GM12874 (cell line): ENCODE results near the gene DNAJC3.

ENCODE experiments used
- TF ChIP-seq, protein P1 (sequence below): IDR thresholded peaks from 2 replicates; pipeline ENCODE4 v1.5.1; 2011; ENCODE audit warnings: low read depth, mild to moderate bottlenecking, control low read depth, low read length, moderate library complexity; ENCODE audit not compliant: insufficient read depth

Gene DNAJC3

DNA sequence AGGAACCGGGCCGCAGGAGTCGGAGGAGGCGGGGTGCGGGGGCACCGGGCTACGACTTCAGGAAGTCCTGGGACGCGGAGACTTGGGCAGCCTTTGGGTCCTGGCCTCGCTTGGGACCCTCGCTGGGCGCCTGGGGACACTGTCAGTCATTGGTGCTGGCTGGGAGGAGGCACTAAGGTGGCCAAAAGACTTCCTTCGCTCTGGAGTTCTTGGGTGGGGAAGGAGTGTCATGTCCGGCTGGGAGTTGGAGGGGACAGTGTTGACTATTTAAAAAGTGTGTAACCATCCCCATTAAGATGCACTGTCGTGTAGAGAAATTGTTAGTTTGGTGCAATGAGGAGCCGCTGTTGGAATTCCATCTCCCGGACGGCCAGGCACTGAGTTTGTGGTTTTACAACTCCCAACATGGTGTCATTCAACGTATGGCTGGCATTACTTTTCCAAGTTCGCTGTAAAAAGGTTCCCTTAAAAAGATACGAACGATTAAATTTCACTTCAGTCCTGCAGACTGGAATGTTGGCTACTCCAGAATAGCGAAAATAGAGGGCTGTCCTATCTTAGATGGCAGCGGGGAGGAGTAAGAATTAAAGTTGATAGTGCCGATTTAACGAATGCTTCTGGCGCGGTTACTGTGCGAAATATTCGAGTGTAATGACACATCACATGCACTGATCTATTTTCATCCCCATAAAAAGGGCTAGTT lies 776 bp downstream of the DNAJC3 start:
- TF ChIP-seq, protein P1, sequence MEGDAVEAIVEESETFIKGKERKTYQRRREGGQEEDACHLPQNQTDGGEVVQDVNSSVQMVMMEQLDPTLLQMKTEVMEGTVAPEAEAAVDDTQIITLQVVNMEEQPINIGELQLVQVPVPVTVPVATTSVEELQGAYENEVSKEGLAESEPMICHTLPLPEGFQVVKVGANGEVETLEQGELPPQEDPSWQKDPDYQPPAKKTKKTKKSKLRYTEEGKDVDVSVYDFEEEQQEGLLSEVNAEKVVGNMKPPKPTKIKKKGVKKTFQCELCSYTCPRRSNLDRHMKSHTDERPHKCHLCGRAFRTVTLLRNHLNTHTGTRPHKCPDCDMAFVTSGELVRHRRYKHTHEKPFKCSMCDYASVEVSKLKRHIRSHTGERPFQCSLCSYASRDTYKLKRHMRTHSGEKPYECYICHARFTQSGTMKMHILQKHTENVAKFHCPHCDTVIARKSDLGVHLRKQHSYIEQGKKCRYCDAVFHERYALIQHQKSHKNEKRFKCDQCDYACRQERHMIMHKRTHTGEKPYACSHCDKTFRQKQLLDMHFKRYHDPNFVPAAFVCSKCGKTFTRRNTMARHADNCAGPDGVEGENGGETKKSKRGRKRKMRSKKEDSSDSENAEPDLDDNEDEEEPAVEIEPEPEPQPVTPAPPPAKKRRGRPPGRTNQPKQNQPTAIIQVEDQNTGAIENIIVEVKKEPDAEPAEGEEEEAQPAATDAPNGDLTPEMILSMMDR, result no peak

DNA sequence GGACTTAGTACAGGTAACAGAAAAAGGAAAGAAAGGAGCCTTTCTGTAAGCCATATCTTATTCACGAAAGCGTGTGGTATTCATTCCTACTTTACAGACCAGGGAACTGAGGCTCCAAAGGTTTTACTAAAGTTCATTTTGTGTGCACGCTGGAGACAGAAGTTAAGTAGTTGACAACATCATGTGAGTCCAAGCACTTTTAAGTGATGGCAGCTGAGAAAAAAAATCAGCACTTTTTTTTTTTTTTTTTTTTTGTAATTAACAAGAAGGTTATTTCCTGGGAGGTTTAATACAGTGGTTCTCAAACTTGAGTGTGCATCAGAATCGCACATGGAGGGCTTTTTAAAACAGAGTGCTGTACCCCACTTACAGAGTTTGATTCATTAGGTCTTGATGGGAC lies 2.0 kb downstream of the DNAJC3 start:
- TF ChIP-seq, protein P1, result no peak

DNA sequence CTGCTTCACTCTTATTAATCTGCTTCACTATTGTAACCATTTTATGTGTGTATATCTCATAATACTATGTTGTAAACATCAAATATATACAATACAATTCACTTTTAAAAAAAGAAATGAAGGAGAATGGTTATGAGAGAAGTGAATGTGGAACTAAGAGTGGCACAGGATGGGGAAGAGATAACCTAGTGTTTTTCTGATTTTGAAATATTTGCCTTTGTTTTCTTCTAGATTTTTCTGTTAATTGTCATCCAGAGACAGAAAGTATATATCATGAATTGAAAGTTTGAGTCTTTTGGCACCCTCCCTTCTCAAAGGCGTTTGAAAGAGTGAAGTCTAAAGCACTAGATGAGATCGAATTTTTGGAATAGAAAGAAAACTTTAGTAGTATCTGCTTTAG lies 2.8 kb downstream of the DNAJC3 start:
- TF ChIP-seq, protein P1, result no peak

DNA sequence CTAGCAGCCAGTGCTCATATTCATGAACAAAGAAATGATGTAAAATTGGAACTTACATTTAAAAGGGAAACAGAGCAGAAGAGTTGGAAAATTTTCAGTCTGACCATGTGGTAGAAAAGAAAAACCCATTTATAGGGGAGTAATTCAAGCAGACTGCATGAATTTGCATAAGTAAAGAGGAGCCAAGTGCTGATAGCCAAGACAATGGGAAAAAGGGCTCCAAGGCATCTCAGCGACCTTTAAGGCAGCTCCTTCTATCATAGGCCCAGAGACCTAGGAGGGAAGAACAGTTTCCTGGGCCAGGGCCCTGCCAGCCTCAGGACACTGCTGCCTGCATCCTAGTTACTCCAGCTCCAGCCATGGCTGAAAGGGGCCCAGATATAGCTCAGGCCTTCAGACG lies 7.5 kb downstream of the DNAJC3 start:
- TF ChIP-seq, protein P1, result no peak

DNA sequence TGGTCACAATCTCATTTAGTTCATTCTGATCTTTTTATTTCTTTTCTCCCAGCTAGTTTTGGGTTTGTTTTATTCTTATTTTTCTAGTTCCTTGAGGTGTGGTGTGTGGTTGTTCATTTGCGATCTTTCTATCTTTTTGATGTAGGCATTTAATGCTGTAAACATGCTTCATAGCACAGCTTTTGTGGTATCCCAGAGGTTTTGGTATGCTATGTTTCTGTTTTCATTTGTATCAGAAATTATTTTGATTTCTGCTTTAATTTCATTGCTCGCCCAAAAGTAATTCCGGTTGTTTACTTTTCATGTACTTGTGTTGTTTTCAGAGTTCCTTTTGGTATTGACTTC lies 12.6 kb downstream of the DNAJC3 start:
- TF ChIP-seq, protein P1, result no peak

DNA sequence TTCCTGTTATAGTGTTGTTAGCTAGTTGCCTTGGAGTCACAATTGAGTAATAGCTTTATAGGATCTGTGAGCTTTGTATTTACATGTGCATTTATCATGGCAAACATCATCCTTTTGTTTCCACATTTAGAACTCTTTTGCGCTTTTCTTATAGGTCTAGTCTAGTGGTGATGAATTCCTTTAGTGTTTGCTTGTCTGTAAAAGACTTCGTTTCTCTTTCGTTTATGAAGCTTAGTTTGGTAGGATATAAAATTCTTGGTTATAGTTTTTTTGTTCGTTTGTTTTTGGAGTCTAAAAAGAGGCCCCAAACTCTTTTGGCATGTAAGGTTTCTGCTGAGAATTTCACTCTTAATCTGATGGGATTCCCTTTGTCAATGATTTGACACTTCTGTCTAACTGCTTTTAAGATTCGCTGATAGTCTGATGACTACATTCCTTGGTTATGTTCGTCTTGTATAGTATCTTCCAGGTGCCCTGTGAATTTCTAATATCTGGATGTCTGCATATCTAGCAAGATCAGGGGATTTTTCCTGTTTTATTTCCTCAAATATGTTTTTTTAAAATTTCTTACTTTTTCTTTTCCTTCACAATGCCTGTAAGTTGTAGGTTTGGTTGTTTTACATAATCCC lies 20.2 kb downstream of the DNAJC3 start:
- TF ChIP-seq, protein P1, result no peak

DNA sequence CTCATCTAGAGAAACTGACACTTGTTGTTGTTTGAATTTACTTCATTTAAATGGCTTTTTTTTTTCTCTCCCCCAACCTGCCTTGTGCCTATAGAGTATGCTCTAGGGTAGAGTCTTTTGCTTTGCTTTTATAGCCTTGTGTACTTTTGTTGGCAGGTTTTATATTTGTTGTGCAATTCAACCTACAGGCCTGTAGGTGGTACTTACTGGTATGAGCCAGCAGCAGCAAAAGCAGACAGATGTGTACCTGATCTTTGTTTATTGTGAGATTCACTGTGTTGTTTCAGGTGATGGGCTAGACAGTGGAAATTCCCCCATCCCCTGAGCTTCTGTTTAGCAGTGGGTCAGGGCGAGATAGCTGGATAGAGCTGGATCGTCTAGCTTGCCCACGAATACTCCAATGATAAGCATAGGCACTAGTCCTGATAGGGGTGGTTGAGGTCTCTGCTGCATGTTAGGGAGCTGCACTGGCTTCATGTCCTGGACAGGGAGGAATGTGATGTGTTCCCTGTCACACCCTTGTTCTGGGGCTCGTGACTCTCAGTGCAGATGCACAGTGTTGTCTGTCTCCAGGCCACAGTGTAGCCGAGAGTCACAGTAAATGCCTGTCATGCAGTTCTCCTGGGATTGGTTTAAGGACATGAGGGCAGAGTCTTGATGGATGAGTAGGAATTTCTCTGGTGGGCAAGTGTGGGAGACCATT lies 21.3 kb downstream of the DNAJC3 start:
- TF ChIP-seq, protein P1, result no peak
